HepG2 (cell line): ENCODE results near the gene SLC35D2. TPM values are rescaled to one million over a fixed set of nuclear protein-coding genes. Genes with fewer than 3 reads are reported as not detected.

ENCODE experiments used
- BHLHE40 ChIP-seq: IDR thresholded peaks from 2 replicates; pipeline ENCODE4 v1.6.1; 2011; ENCODE audit warnings: low read length, improper control_type of control experiment
- DNMT3B ChIP-seq: conservative IDR thresholded peaks from 2 replicates; pipeline ENCODE4 v1.6.1; 2016; ENCODE audit warnings: missing biosample characterization, control low read depth
- ELF3 ChIP-seq: IDR thresholded peaks from 2 replicates; pipeline ENCODE4 v1.6.1; 2016; ENCODE audit warnings: missing genetic modification reagents, missing compliant biosample characterization
- MXI1 ChIP-seq: IDR thresholded peaks from 3 replicates; pipeline ENCODE4 v1.6.1; 2012; ENCODE audit warnings: low read depth, low read length, inconsistent platforms, borderline replicate concordance
- MYC ChIP-seq: sonication (generic); formaldehyde crosslinking; IDR thresholded peaks from 2 replicates; pipeline ENCODE4 v1.9.0; 2021; ENCODE audit warnings: missing genetic modification reagents, borderline replicate concordance
- POGZ ChIP-seq: sonication (generic); formaldehyde crosslinking; IDR thresholded peaks from 2 replicates; pipeline ENCODE4 v1.4.0; 2020; ENCODE audit warnings: mild to moderate bottlenecking, missing genetic modification reagents
- REXO4 ChIP-seq: sonication (generic); formaldehyde crosslinking; IDR thresholded peaks from 2 replicates; pipeline ENCODE4 v1.8.0; 2022; ENCODE audit warnings: missing genetic modification reagents, mild to moderate bottlenecking, borderline replicate concordance
- RXRB ChIP-seq: IDR thresholded peaks from 2 replicates; pipeline ENCODE4 v1.6.1; 2016; ENCODE audit warnings: borderline replicate concordance, missing genetic modification reagents, missing compliant biosample characterization
- SNRNP70 ChIP-seq: fragments of 200-400 bp; formaldehyde crosslinking; IDR thresholded peaks from 2 replicates; pipeline ENCODE4 v1.6.1; 2017; ENCODE audit warnings: mild to moderate bottlenecking, low read depth, low read length, moderate library complexity
- SOX6 ChIP-seq, 2 experiments: fragments of 450-650 bp in 1 of 2; sonication (generic) in 1 of 2; formaldehyde crosslinking in 1 of 2; IDR thresholded peaks; 2 replicates each; pipeline versions ENCODE4 v1.4.0 to v1.6.1; 2017 to 2020; ENCODE audit warnings: antibody characterized with exemption in 1 of 2, mild to moderate bottlenecking in 1 of 2, missing genetic modification reagents in 1 of 2
- SP140L ChIP-seq: sonication (generic); formaldehyde crosslinking; IDR thresholded peaks from 2 replicates; pipeline ENCODE4 v1.4.0; 2020; ENCODE audit warnings: missing genetic modification reagents, borderline replicate concordance
- TFDP1 ChIP-seq: IDR thresholded peaks from 2 replicates; pipeline ENCODE4 v1.6.1; 2016; ENCODE audit warnings: missing compliant biosample characterization, missing genetic modification reagents, borderline replicate concordance
- ZBTB3 ChIP-seq: sonication (generic); formaldehyde crosslinking; IDR thresholded peaks from 2 replicates; pipeline ENCODE4 v1.4.0; 2020; ENCODE audit warnings: low read depth, mild to moderate bottlenecking, moderate library complexity, missing genetic modification reagents, borderline replicate concordance
- ZFP36L1 ChIP-seq: sonication (generic); formaldehyde crosslinking; IDR thresholded peaks from 2 replicates; pipeline ENCODE4 v1.8.0; 2022; ENCODE audit warnings: mild to moderate bottlenecking, missing genetic modification reagents, moderate library complexity
- ZNF552 ChIP-seq: sonication (generic); formaldehyde crosslinking; IDR thresholded peaks from 2 replicates; pipeline ENCODE4 v1.9.0; 2022; ENCODE audit warnings: missing genetic modification reagents, mild to moderate bottlenecking, borderline replicate concordance
- polyA plus RNA-seq, 8 experiments: library from polyadenylated mRNA; depleted of rRNA in 3 of 8; stranded (reverse) in 7 of 8; unstranded in 1 of 8; fragments of >200 nt; fragmentation: Illumina TruSeq in 4 of 8; extraction: Trizol in 4 of 8; gene quantifications; 2 replicates each; pipeline versions ENCODE4 v1.2.1 to v1.2.3, GENCODE V29; 2011 to 2016; ENCODE audit warnings: low read depth in 4 of 8, missing spikeins in 1 of 8, mixed read lengths in 1 of 8; ENCODE audit not compliant: insufficient read depth in 1 of 8
- total RNA-seq, 5 experiments: library from RNA; depleted of rRNA; stranded (reverse); fragments of >200 nt; fragmentation: Illumina TruSeq; extraction: Trizol; gene quantifications; 2 replicates each; pipeline ENCODE4 v1.2.3, GENCODE V29; 2016; ENCODE audit warnings: low read depth in 1 of 5
- TF ChIP-seq, protein P1 (sequence below): IDR thresholded peaks from 2 replicates; pipeline ENCODE4 v1.6.1; 2016; ENCODE audit warnings: low read depth, borderline replicate concordance
- TF ChIP-seq, protein P2 (sequence below): sonication (generic); formaldehyde crosslinking; IDR thresholded peaks from 2 replicates; pipeline ENCODE4 v1.5.1; 2020; ENCODE audit warnings: mild to moderate bottlenecking, missing genetic modification reagents, borderline replicate concordance
- TF ChIP-seq, protein P3 (sequence below): sonication (generic); formaldehyde crosslinking; IDR thresholded peaks from 2 replicates; pipeline ENCODE4 v1.8.0; 2022; ENCODE audit warnings: missing genetic modification reagents, mild to moderate bottlenecking, borderline replicate concordance

Gene SLC35D2
- total and polyA plus RNA-seq, 2 of the 13 experiments (the other 11 are each of a cell fraction or from before 2014, with no cell fraction given), result 96.2 to 103 TPM

GRCh38 chr9:96408409-96409280 is 25.1 kb upstream of the SLC35D2 start (continued):
- TF ChIP-seq TFDP1 (CRISPR knock-in tag), result 0 out of 2 replicates have a peak, but pooled peaks have one; percentile 33
- peak; percentile 94 for TF ChIP-seq POGZ (CRISPR knock-in tag)
- 0 out of 2 replicates have a peak, but pooled peaks have one; percentile 25 for TF ChIP-seq ZFP36L1 (CRISPR knock-in tag)
- TF ChIP-seq, protein P1, sequence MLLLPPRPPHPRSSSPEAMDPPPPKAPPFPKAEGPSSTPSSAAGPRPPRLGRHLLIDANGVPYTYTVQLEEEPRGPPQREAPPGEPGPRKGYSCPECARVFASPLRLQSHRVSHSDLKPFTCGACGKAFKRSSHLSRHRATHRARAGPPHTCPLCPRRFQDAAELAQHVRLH (CRISPR knock-in tag), result peak; percentile 68; the same call in 1 of the 2 replicates
- TF ChIP-seq DNMT3B (CRISPR knock-in tag), result no peak
- peak; percentile 53 for TF ChIP-seq ELF3 (CRISPR knock-in tag)
- peak; percentile 44; the same call in 1 of the 2 replicates for TF ChIP-seq MYC
- 0 out of 2 replicates have a peak, but pooled peaks have one; percentile 25 for TF ChIP-seq RXRB
- no peak for TF ChIP-seq ZNF552
- TF ChIP-seq, protein P2, sequence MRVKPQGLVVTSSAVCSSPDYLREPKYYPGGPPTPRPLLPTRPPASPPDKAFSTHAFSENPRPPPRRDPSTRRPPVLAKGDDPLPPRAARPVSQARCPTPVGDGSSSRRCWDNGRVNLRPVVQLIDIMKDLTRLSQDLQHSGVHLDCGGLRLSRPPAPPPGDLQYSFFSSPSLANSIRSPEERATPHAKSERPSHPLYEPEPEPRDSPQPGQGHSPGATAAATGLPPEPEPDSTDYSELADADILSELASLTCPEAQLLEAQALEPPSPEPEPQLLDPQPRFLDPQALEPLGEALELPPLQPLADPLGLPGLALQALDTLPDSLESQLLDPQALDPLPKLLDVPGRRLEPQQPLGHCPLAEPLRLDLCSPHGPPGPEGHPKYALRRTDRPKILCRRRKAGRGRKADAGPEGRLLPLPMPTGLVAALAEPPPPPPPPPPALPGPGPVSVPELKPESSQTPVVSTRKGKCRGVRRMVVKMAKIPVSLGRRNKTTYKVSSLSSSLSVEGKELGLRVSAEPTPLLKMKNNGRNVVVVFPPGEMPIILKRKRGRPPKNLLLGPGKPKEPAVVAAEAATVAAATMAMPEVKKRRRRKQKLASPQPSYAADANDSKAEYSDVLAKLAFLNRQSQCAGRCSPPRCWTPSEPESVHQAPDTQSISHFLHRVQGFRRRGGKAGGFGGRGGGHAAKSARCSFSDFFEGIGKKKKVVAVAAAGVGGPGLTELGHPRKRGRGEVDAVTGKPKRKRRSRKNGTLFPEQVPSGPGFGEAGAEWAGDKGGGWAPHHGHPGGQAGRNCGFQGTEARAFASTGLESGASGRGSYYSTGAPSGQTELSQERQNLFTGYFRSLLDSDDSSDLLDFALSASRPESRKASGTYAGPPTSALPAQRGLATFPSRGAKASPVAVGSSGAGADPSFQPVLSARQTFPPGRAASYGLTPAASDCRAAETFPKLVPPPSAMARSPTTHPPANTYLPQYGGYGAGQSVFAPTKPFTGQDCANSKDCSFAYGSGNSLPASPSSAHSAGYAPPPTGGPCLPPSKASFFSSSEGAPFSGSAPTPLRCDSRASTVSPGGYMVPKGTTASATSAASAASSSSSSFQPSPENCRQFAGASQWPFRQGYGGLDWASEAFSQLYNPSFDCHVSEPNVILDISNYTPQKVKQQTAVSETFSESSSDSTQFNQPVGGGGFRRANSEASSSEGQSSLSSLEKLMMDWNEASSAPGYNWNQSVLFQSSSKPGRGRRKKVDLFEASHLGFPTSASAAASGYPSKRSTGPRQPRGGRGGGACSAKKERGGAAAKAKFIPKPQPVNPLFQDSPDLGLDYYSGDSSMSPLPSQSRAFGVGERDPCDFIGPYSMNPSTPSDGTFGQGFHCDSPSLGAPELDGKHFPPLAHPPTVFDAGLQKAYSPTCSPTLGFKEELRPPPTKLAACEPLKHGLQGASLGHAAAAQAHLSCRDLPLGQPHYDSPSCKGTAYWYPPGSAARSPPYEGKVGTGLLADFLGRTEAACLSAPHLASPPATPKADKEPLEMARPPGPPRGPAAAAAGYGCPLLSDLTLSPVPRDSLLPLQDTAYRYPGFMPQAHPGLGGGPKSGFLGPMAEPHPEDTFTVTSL (CRISPR knock-in tag), result 0 out of 2 replicates have a peak, but pooled peaks have one; percentile 9
- 0 out of 2 replicates have a peak, but pooled peaks have one; percentile 24 for TF ChIP-seq BHLHE40
- no peak for TF ChIP-seq SP140L (CRISPR knock-in tag)
- no peak for TF ChIP-seq REXO4 (CRISPR knock-in tag)
- no peak for TF ChIP-seq ZBTB3 (CRISPR knock-in tag)
- TF ChIP-seq, protein P3, sequence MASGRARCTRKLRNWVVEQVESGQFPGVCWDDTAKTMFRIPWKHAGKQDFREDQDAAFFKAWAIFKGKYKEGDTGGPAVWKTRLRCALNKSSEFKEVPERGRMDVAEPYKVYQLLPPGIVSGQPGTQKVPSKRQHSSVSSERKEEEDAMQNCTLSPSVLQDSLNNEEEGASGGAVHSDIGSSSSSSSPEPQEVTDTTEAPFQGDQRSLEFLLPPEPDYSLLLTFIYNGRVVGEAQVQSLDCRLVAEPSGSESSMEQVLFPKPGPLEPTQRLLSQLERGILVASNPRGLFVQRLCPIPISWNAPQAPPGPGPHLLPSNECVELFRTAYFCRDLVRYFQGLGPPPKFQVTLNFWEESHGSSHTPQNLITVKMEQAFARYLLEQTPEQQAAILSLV (CRISPR knock-in tag), result no peak
- TF ChIP-seq SNRNP70, result no peak
- no peak for TF ChIP-seq SOX6 (IDR thresholded peaks at IDR 0.05)
- TF ChIP-seq SOX6 (CRISPR knock-in tag; IDR thresholded peaks at IDR 0.05), result no peak
- peak; percentile 23; the same call in 1 of the 3 replicates for TF ChIP-seq MXI1
